Measurements from ENCODE around the gene CACNB2. TPM values are rescaled to one million over a fixed set of nuclear protein-coding genes. Genes with fewer than 3 reads are reported as not detected.

The CACNB2 gene
- total RNA-seq, 1 donor from 2014 or later: 13.1 TPM

GRCh38 chr10:18313626-18314025 is 173.4 kb downstream of the CACNB2 start:
- Mint-ChIP-seq H3K4me3 (no peak overlapping the region), H3K36me3 (peaks cover 2% of the 10 kb centered on the region), H3K9me3 (peaks cover 8% of the 10 kb centered on the region), H3K27me3 (ENCODE audit: low read depth) (peaks cover 4% of the 10 kb centered on the region), H3K4me1 (peaks cover 8% of the 10 kb centered on the region), H3K27ac (no peak overlapping the region)
- no peak for TF ChIP-seq CTCF (IDR thresholded peaks at IDR 0.05; ENCODE audit: unreplicated experiment)
- no peak for DNase-seq (ENCODE audit: low spot score in 2 of 2, unreplicated experiment in 2 of 2)

DNA sequence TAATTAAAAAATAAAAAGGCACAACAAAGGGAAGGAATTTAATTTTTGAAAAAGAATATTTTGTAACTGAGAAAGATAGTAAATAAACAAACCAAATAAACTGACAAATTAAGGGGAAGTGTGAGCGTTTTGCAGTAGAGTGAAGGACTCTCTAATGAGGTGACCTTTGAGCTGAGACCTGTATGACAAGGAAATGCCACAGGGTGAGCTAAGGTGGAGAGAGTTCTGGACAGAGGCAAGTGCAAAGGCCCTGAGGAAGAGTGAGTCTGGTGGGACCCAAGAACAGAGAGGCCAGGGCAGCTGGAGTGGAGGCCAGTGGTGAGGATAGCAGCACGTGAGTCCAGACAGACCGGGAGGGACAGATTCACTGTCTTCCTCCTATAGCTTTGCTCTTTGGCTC is 179.4 kb downstream of the CACNB2 start:
- no peak overlapping the region for H3K27ac Mint-ChIP-seq
- no peak for TF ChIP-seq CTCF (IDR thresholded peaks at IDR 0.05; ENCODE audit: unreplicated experiment)
- no peaks in the 10 kb centered on the region for H3K4me1 Mint-ChIP-seq
- H3K4me3 Mint-ChIP-seq: no peak overlapping the region
- DNase-seq (ENCODE audit: low spot score in 2 of 2, unreplicated experiment in 2 of 2): no peak
- peaks cover 2% of the 10 kb centered on the region for H3K27me3 Mint-ChIP-seq (ENCODE audit: low read depth)
- peaks cover 17% of the 10 kb centered on the region for H3K9me3 Mint-ChIP-seq
- H3K36me3 Mint-ChIP-seq: no peaks in the 10 kb centered on the region

- Mint-ChIP-seq H3K4me1 (no peaks in the 10 kb centered on the region), H3K27me3 (ENCODE audit: low read depth) (no peaks in the 10 kb centered on the region)
- no peak for DNase-seq (ENCODE audit: low spot score in 2 of 2, unreplicated experiment in 2 of 2)
These were observed 181.1 kb downstream of the CACNB2 start for GRCh38 chr10:18321371-18321770.

DNA sequence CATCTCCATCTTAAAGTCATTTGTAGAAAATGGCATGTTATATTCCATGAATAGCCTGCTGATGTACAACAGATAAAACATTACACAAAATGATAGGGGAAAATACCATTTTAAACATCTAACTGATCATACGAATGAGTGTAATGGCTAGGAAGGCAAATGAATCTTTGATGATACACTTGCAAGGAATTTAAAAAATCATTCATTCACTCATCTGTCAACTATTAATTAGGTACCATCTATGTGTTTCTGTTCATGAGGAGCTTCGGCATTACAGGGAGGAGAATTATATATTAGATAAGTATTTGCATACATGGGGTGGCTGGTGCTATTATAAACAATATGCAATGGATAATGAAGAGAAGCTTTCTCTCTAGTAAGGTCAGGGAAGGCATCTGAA is 183.7 kb downstream of the CACNB2 start:
- DNase-seq (ENCODE audit: low spot score in 2 of 2, unreplicated experiment in 2 of 2): no peak
- H3K36me3 Mint-ChIP-seq: no peaks in the 10 kb centered on the region
- TF ChIP-seq CTCF (IDR thresholded peaks at IDR 0.05; ENCODE audit: unreplicated experiment): no peak
- H3K4me3 Mint-ChIP-seq: no peak overlapping the region
- no peaks in the 10 kb centered on the region for H3K4me1 Mint-ChIP-seq
- no peak overlapping the region for H3K27ac Mint-ChIP-seq
- H3K27me3 Mint-ChIP-seq (ENCODE audit: low read depth): no peaks in the 10 kb centered on the region
- H3K9me3 Mint-ChIP-seq: peaks cover 9% of the 10 kb centered on the region

More at GRCh38 chr10:18321371-18321770, 181.1 kb downstream of the CACNB2 start:
- Mint-ChIP-seq H3K27ac (no peak overlapping the region), H3K9me3 (peaks cover 17% of the 10 kb centered on the region), H3K4me3 (no peak overlapping the region), H3K36me3 (no peaks in the 10 kb centered on the region)
- no peak for TF ChIP-seq CTCF (IDR thresholded peaks at IDR 0.05; ENCODE audit: unreplicated experiment)

DNA sequence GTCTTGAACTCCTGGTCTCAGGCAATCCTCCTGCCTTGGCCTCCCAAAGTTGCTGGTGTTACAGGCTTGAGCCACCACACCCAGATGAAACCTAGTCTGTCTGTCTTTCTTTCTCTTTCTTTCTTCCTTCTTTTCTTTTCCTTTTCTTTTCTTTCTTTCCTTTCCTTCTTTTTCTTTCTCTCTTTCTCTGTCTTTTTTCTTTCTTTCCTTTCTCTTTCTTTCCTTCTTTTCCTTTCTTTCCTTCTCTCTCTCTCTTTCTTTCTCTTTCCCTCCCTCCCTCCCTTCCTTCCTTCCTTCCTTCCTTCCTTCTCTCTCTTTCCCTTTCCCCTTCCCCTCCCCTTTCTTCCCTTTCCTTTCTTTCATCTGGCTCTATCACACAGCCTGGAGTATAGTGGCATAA is 185.2 kb downstream of the CACNB2 start:
- Mint-ChIP-seq H3K27me3 (ENCODE audit: low read depth) (no peaks in the 10 kb centered on the region), H3K27ac (no peak overlapping the region), H3K9me3 (no peaks in the 10 kb centered on the region), H3K36me3 (no peaks in the 10 kb centered on the region), H3K4me3 (no peak overlapping the region), H3K4me1 (no peaks in the 10 kb centered on the region)
- DNase-seq (ENCODE audit: low spot score in 2 of 2, unreplicated experiment in 2 of 2): no peak
- TF ChIP-seq CTCF (IDR thresholded peaks at IDR 0.05; ENCODE audit: unreplicated experiment): no peak

Data from mesothelial cell of epicardium (in vitro differentiated cells).